ENCODE measurements around the gene DACH1.

The DACH1 gene

GRCh38 chr13:71772361-71772760 is 94.6 kb downstream of the DACH1 start:
- no peak for FAIRE-seq

DNA sequence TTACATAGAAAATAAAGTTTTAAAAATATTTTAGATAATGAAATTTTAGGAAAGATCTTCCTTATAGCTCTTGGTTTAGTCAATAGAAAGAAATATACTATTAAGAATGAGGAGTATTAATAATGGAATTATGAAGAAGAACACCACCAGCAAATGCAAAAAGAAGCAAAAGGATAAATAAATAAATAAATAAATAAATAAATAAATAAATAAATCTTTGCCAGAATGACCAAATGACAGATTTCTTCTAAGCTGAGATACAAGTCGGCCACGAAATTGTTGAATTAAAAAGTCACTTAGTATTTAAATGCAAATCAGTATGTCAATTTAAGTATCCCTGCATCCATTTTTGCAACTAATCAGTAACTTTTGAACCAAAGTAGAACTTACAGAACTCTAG is 95.9 kb downstream of the DACH1 start:
- no peak for FAIRE-seq

DNA sequence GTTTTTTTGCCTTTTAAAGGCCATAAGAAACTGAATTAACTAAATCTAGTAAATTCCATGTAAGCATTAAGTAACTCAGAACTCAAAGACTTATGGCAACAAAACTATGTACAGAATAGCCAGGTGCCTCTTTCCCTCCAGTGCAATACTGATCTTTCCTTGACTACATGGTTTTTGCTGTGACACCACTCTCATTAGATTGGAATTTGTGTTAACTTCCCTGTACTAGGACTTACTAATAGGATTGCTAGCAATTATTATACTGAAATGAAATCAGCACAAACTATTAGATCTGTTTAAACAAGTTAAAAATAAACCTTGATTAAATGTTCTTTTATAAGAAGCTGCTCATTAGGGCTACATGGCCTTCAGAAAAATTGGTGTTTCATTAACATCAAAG is 96.3 kb downstream of the DACH1 start:
- FAIRE-seq: no peak

GRCh38 chr13:71768881-71769280 is 98.1 kb downstream of the DACH1 start:
- no peak for FAIRE-seq

DNA sequence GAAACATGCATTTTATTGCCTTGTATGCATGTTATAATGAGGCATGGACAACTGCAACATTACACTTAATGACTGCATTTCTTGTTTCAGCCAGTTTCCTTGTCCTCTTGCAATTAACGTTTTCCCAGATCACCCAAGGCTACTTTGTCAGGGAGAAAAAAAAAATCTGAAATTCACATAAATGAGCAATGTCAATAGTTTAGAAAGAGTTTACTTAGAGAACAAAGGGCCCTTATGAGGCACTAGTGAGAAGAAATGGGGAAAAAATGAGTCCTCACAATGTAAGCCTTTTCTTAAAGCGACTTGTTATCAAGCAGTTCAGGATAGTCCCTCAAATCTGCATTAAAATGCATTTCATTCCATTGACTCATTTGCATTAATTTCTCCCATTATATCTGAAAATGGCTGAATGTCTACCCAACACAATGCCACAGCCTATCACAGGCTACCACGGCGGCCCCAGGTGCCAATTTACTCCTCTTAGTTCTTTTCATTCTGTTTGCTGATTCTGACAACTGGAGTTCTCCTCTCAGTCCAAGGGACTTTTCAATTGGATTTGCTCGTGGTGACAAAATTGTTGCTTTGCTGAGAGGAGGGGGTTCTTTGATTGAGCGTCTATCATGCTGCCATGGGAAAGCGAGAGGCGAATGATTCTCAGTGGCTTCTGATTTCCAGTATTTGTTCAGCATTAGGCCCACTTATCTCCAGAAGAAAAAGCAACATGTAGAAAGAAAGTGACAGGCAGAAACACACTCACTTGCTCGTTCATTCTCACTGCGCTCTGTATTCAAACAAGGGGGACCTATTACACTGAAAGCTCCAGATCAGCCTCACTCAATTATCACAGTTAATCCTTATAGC is 107.1 kb downstream of the DACH1 start:
- no peak for FAIRE-seq

DNA sequence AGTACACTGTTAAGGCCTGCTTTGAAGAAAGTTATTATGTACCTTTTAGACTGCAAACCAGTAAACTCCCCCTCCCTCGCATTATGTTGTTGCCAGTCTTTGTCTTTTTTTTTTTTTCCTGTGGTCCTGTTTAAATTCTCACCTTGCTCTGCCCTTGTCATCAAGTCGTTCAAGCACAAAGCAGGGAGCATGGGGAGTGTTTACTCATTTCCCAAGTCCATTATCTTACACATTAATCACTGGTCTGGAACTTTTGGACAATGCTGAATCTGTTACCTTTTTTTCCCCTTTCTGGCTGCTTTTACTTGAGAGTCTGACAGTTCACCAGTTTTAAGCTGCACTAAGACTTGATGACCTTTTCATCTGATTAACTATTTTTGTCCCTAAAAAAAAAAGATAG is 108.2 kb downstream of the DACH1 start:
- FAIRE-seq: no peak

DNA sequence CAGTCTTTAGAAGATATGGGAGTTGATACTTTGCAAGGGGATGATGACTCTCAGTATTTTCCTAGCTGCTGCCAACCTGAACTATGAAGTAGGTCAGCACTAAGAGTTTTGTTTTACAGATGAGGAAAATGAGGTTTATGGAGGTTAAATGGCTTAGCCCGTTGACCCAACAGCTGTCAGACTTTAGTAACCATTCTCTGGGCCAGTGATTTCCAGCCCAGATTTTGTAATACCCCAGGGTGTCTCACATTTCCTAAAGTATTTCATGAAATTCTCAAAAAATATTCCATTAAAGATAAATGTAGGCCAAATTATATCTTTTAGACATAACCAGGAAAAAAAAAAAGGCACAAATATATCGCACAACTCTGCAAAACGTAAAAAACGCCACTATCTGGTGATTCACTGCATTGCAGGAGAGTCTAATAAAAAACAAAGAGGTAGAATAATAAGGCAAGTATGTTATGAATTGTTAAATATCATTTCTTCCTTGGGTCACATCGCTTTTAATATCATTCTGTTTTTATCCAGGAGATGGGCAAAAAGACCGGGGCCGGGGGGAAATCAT is 112.5 kb downstream of the DACH1 start:
- FAIRE-seq: no peak

GRCh38 chr13:71752775-71753513 is 114.1 kb downstream of the DACH1 start:
- FAIRE-seq: no peak

GRCh38 chr13:71751073-71751472 is 115.9 kb downstream of the DACH1 start:
- FAIRE-seq: no peak

- no peak for FAIRE-seq
Observed at GRCh38 chr13:71730267-71730666, 136.7 kb downstream of the DACH1 start.

DNA sequence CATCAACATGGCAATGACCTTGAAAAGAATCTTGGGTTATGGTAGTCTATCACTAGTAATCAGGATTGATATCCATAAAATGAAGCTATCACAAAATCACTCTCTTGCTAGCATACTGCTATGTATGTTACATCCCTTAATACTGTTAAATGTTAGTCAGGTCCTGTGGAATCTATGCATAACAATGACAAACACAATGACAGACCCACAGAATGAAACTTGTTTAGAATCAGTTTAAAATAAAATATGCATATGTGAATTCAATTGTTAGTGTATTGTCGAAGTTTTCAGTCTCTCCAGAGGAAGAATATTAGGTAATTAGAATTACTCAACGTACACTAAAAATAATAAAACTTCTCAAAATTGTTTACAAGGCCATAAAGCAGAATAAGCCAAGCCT is 137.6 kb downstream of the DACH1 start:
- FAIRE-seq: no peak

- no peak for FAIRE-seq
Observed at GRCh38 chr13:71727662-71728061, 139.3 kb downstream of the DACH1 start.

- no peak for FAIRE-seq
Observed at GRCh38 chr13:71727042-71727441, 140.0 kb downstream of the DACH1 start.

- no peak for FAIRE-seq
Observed at GRCh38 chr13:71722206-71722605, 144.8 kb downstream of the DACH1 start.

GRCh38 chr13:71721104-71721503 is 145.9 kb downstream of the DACH1 start:
- no peak for FAIRE-seq

GRCh38 chr13:71718931-71719330 is 148.1 kb downstream of the DACH1 start:
- FAIRE-seq: no peak

DNA sequence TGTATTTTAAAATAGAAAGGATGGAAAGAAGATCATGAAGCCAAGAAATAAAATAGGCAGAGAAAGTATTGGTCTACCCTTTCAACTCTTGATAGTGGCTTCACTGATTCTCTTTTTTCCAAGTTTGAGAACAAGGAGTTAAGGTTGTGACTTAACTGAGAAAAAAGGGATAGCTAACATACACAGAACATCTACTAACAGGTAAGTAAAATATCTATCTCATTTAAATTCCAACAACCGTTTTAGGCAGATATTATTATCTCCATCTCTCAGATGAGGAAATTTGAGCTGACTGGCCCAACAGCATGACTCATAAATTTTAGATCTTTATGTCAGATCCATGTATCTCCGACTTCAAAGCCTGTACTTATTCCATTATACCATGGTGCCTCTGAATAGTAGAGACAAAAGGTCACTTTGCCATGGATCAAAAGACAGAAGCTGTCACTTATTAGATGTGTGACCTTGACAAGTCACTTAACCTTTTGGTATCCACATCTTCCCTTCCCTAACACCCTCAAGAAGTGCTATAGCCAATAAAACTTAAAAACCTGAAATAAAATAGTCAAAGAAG is 152.1 kb downstream of the DACH1 start:
- FAIRE-seq: no peak

- no peak for FAIRE-seq
Observed at GRCh38 chr13:71712988-71713653, 153.9 kb downstream of the DACH1 start.

- no peak for FAIRE-seq
Observed at GRCh38 chr13:71704656-71705055, 162.3 kb downstream of the DACH1 start.

- no peak for FAIRE-seq
Observed at GRCh38 chr13:71703138-71703537, 163.9 kb downstream of the DACH1 start.

DNA sequence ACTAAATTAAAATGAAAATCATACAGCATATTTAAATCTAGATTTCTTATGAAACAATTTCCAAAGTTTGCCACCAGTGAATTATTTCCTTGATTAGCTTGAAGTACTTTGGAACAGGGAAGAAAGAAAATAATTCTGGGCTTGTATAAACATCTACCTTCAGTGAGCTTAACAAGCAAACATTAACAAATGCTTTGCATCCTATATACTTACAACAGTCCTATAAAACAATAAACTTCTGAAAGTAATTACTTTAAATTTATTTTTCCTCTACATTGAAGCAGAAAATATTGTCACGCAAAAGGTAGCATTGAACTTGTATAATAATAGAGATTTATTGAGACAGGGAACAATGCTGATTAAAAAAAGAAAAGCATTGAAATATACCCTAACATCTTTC is 164.8 kb downstream of the DACH1 start:
- FAIRE-seq: no peak

GRCh38 chr13:71701741-71702140 is 165.3 kb downstream of the DACH1 start:
- FAIRE-seq: no peak

DNA sequence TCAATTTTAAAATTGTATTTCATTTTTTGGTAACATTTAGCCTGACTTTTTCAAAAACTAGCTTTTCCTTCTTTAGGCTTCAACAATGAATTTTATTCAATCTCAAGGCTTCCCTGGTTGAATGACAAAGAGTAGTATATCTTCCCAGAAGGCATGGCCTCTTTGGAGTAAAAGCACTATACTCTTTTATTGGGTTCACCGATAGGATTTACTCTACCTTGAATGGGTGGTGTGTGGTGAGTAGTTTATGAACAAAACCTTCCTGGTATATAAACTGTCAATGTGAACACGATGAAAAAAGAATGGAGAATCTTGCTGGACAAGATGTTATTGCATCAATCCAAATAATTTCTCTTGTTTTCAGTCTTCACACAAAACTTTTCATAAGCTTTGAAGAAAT is 167.7 kb downstream of the DACH1 start:
- no peak for FAIRE-seq
